ENCODE data around the gene LDLRAD2. TPM values are rescaled to one million over a fixed set of nuclear protein-coding genes. Genes with fewer than 3 reads are reported as not detected.

Gene LDLRAD2
- total and polyA plus RNA-seq, 2 of the 8 experiments (the other 6 are each of a cell fraction or from before 2014, with no cell fraction given): 0.48 to 0.74 TPM

DNA sequence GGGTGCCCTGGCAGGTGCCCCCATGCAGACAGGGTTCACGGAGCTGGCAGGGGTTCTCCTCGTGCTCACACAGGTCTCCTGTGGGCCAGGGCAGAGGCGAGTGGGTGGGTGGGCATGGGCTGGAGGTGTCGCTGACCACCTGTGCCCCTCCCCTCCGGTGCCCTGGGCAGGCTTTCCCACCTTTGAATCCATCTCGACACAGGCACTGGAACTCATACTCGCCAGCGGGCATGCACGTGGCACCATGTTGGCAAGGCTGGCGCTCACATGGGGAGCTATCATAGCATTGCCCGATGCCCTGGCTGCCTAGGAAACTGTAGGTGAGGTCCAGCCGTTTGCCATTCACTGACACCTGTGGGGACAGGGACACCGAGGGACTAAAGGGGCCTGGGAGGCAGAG, 16.0 kb downstream of the LDLRAD2 start (continued):
- TF ChIP-seq RNF2 (IDR thresholded peaks at IDR 0.05; ENCODE audit: borderline replicate concordance, low read depth, low read length, missing control alignments, poor library complexity, severe bottlenecking) (no peak), GTF2F1 (IDR thresholded peaks at IDR 0.05; ENCODE audit: borderline replicate concordance, low read depth, low read length) (no peak), NRF1 (IDR thresholded peaks at IDR 0.05; ENCODE audit: low read depth, low read length) (no peak), CHD2 (IDR thresholded peaks at IDR 0.05; ENCODE audit: low read length) (no peak), ZNF274 (IDR thresholded peaks at IDR 0.05; ENCODE audit: borderline replicate concordance, extremely low read depth, low read length) (no peak), SIRT6 (IDR thresholded peaks at IDR 0.05; ENCODE audit: low read length) (no peak), EZH2 (IDR thresholded peaks at IDR 0.05; ENCODE audit: low read depth, low read length, severe bottlenecking) (no peak)

Data from H1 (cell line).